GM21825 (cell line): Measurements from ENCODE around the gene NRN1L.
"Not testable (repeated sequence)": the region's sequence is repeated elsewhere in the genome, so short reads cannot be mapped to it uniquely, and the experiment has no call there.

Experiments
- ATAC-seq: cut with Tn5 transposase; IDR thresholded peaks from one replicate; pipeline ENCODE4 v1.9.1; 2021; ENCODE audit warnings: mild to moderate bottlenecking, moderate library complexity; ENCODE audit not compliant: unreplicated experiment

Gene NRN1L

GRCh38 chr16:67884684-67885083 lies at the start of gene NRN1L:
TSS of gene NRN1L (plus strand) at chr16:67884885. CDS start at chr16:67884904, 19 bp downstream.
- ATAC-seq: no peak

DNA sequence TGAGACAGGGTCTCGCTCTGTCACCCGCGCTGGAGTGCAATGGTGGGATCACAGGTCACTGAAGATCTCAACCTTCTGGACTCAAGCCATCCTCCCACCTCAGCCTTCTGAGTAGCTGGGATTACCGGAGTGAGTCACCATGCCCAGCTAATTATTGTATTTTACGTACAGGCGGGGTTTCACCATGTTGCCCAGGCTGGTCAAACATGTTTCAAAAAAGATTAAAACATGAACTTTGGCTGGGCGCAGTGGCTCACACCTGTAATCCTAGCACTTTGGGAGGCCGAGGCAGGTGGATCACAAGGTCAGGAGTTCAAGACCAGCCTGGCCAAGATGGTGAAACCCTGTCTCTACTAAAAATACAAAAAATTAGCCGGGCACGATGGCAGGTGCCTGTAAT lies 47.5 kb upstream of the NRN1L start:
- not testable (repeated sequence) for ATAC-seq

DNA sequence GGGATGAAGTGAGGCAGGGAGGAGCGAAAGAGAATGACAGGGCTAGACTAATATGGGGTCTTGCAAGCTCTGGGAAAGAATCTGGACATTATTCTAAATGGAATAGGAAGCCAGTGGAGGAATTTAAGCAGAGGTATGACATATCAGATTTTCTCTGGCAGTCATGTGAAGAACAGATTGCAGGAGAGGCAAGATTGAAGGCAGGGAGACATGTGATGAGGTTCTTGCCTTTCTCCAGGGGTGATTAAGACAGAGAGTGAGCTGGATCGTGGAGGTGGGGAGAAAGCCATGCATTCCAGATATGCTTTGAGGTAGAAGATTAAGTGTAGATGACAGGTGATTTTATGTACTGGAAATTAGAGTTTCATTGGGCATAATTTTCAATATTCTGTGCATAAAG lies 46.9 kb upstream of the NRN1L start:
- ATAC-seq: no peak

DNA sequence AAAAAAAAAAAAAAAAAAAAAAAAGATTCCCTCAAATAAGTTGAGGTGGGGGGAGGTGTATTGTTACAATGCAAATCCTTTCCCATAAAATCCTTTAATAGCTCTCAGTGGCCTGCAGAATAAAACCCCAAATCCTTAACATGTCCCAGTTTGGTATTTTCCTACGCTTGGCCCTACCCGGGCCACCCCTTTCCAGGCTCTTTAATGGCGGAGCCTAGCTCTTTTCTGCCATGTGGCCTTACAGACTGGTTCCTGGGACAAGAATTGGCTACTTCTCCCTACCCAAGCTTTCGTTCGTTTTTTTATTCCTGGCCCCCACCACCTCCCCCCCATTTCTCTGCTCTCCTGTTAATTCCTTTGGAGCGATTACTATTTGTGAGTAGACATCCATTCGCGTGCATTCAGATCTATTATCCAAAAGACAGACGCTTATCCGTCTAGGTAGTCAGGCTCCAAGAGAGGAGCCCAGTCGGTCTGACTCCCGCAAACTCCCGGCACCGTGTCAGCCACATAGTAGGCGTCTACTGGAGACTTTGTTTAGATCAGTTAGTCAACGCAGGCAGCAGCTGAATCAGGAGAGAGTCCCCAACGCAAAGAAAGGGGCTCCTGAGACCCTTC lies 43.4 kb upstream of the NRN1L start:
- no peak for ATAC-seq

- peak; percentile 39 for ATAC-seq
These were observed 42.7 kb upstream of the NRN1L start, which contains the start of gene THAP11 for GRCh38 chr16:67841816-67842508. TSS of gene THAP11 (plus strand) at chr16:67842320. CDS start at chr16:67842555, 235 bp downstream.

- peak; percentile 11 for ATAC-seq
These were observed 42.0 kb upstream of the NRN1L start for GRCh38 chr16:67842509-67843342.

DNA sequence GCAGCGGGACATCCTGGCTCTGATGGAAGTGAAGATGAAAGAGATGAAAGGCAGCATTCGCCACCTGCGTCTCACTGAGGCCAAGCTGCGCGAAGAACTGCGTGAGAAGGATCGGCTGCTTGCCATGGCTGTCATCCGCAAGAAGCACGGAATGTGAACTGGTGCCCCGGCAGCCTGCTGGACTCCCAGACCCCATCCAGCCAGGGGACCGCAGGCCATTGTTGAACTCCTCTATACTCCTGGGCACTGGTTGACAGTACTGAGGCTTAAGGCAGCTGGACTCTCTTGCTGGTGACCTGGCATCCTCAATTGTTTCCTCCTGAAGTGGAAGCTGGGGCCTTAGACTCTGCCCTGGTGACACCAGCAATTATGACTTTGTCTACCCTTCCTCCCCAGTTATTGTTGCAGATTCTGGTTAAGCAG lies 41.3 kb upstream of the NRN1L start:
- no peak for ATAC-seq

DNA sequence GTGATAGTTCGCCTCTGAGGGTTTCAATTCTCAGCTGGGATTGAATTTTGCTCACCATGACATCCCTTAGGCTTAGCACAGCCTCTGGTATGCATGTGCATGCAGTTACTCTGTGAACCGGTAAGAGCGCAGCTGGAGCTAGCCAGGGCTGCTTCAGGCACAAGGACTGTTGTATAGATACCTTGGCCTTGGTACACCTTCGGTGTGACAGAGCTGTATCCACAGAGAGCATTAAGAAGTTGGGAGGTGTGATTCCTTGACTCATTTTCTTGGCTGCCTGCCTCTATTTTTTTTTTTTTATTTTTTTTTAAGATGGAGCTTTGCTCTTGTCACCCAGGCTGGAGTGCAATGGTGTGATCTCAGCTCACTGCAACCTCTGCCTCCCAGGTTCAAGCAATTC lies 40.2 kb upstream of the NRN1L start:
- no peak for ATAC-seq

GRCh38 chr16:67845291-67846062 lies 39.2 kb upstream of the NRN1L start:
- no peak for ATAC-seq

DNA sequence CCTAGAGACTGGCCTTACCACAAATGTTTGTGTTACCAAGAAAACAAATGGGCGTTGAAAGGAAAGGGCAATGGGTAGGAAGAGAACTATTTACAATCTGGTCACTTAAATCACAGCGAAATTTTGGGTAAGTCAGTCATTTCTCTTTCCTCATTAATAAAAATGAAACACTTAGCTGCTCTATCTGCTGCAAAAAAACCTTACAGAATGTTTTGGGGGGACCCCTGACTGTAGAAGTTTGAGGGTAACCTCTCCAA lies 38.7 kb upstream of the NRN1L start:
- ATAC-seq: no peak

DNA sequence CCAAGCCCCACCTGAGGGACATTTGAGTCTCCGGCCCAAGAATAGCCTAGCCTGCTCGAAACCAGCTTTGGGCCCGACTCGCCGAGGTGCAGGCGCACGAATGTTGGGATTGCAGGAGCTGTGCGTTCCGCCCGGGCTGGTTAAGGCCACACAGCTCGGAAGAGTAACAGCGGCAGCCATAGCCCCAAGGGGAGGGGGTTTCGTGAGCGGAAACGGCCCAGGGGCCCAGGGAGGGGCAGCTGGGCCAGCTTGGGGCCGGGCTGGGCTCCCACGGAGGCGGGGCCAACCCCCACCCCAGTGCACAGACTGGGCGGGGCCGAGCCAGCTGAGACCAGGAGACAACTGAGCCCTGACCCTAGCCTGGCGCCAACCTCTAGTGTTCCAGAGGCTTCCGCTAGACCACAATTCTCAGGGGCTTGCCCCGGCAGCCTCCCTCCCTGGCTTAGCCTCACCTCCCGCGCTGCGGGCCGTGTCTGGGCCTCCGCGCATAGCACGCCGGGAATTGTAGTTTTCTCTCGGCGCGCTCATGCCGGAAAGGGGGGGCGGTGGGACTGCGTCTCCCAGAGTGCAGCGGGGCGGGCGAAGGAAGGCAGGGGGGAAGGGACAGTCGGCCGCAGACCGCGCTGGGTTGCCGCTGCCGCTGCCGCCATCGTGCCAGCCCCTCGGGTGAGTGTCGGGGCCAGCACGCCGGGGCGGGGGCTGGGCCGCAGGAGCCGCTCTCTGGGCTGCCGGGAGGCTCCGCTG lies 38.2 kb upstream of the NRN1L start, which contains the start of gene NUTF2:
TSS of gene NUTF2 (plus strand) at position 614 of the 744 bp plus-strand sequence. CDS start 18,198 bp downstream, outside the sequence.
- peak; percentile 52 for ATAC-seq

DNA sequence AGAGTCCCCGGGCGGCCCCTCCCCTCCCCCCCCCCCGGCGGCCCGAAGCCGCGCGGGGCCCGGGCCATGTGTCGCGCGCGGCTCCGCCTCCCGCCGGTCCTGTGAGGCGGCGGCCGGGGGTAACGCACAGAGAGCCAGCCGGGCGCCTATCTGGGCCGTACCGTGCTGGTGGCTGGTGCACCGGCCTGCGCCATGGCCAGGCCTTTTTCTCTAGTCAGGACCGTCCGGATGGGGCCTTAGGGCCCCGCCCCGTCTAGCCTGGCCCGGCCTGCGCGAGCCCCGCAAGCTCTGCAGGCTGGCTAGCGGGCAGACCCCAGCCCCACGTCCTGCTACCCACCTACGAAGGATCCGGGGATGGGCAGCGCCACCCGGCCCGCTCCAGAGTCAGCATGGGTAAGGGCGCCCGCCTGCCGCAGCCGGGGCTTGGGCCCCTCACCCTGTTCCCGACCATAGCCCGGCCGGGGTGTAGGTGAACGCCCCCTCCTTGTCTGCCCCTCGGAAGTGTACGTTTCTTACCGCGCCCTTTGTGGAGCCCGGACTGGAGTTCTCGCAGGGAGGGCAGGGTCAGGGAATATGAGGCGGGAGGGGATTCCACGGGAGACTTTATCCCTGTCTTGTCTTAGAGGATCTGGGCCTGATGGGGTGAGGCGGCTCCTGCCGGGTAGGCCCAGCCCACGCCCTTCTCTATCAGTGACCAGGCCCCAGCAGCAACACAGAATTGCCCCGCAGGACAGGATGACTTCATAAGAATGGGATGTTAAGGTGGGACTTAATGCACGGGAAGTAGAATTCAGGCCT lies 37.4 kb upstream of the NRN1L start, which contains the start of gene CENPT:
TSS of gene CENPT (minus strand) at position 630 of the 798 bp plus-strand sequence. CDS start 13,834 bp downstream, outside the sequence.
- ATAC-seq: peak; percentile 34

DNA sequence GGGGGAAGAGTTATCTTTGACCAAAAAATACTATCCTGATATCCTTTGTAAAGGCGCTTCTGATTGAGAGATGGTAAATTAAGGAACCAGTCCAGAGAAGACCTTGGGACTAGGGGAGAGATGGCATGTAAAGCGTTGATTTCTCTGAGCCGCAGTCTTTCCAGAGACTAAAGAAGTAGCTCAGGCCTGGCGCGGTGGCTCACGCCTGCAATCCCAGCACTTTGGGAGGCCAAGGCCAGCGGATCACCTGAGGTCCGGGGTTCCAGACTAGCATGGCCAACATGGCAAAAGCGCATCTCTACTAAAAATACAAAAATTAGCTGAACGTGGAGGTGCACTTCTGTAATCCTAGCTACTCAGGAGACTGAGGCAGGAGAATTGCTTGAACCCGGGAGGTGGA lies 36.6 kb upstream of the NRN1L start:
- ATAC-seq: no peak

DNA sequence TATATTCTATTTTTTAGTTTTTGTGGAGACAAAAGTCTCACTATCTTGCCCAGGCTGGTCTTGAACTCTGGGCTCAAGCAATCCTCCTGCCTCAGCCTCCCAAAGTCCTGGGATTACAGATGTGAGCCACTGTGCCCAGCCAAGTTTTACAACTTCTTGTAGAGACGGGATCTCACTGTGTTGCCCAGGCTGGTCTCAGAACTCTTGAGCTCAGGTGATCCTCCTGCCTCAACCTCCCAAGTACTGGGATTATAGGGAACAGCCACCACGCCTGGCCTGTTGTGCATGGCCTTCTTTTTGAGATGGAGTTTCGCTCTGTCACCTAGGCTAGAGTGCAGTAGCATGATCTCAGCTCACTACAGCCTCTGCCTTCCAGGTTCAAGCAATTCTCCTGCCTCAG lies 31.0 kb upstream of the NRN1L start:
- ATAC-seq: no peak

DNA sequence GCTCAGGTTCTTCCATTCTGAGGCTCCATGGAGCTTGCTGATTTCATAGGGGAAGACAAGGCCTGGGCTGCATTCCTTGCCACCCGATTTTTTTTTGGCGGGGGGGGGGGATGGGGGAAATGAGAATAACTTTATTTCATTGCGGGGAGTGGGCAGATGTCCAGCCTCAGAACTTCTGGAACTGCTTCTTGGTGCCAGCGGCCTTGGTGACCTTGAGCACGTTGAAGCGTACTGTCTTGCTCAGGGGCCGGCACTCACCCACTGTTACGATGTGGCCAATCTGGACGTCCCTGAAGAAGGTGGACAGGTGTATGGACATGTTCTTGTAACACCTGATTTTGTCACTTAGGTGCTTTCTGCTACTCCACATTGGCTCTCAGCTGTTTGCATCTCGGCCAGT lies 28.9 kb upstream of the NRN1L start:
- ATAC-seq: no peak

DNA sequence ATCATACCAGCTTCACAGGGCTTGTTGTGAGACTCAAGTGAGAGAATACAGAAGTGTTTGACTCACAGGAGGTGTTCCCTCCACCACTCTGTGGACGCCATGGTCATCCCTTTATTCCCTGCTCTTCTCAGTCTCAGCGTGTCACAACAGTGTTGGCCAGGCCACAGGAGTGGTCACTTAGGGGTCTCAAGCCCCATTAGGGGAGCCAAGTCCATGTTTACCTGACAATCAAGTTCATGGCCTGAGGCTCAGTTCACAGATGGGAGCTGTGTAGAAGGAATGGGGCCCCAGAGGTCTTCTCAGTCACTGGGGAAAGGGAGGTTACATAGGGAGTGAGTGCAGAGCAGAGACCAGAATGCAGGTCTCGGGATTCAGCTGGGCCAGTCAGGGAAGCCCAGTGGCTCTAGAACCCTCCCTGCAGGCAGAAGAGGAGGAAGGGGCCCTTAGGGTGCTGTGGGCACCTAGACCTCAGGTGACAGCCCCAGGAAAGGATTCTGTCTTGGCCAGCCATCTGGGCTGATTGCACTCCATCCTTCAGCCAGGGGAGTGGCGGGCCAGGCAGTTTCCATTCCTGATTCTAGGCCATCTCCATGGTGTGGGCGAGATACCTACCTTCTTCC lies 27.6 kb upstream of the NRN1L start:
- ATAC-seq: no peak

- no peak for ATAC-seq
These were observed 27.0 kb upstream of the NRN1L start for GRCh38 chr16:67857547-67858233.

DNA sequence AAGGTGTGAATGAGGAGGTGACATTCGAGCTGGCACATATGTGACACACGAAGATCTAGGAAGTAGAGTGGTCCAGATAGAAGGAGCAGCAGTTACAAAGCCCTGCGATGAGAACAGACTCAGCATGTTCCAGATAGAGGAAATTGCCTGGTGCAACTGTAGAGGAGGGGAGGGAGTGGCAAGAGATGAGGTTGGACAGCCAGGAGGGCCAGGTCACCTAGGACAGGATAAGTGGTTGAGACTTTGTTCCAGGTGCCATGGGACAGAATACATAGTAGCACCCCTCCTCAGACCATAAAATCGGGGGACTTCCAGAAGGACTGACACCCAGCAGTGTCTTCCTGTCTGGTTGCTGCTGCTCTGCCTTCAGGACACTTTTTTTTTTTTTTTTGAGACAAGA lies 26.2 kb upstream of the NRN1L start:
- no peak for ATAC-seq
